ENCODE data around the gene GLRX3.
"Not testable (repeated sequence)": the region's sequence is repeated elsewhere in the genome, so short reads cannot be mapped to it uniquely, and the experiment has no call there.

The GLRX3 gene

GRCh38 chr10:130195746-130196294 lies 59.6 kb downstream of the GLRX3 start:
- Histone ChIP-seq H3K36me3 (ENCODE audit: control insufficient read depth in 4 of 4, insufficient read depth in 4 of 4, low read length in 3 of 4) (no peaks in the 10 kb centered on the region), H3K9me3 (ENCODE audit: control extremely low read depth in 1 of 5, control insufficient read depth in 4 of 5, insufficient read depth in 2 of 5, low read depth in 1 of 5, low read length in 4 of 5) (no peaks in the 10 kb centered on the region), H3K4me1 (ENCODE audit: control extremely low read depth in 1 of 4, control insufficient read depth in 4 of 4, insufficient read depth in 4 of 4, low read length in 3 of 4) (peaks cover 0 to 1% (median under 1%) of the 10 kb centered on the region in 4 experiments), H3K27me3 (replicated peaks in 2 of 5; ENCODE audit: control insufficient read depth in 4 of 5, insufficient read depth in 5 of 5, low read length in 4 of 5) (peaks cover 0 to 30% (median 8%) of the 10 kb centered on the region in 5 experiments), H3K4me3 (ENCODE audit: control insufficient read depth in 1 of 7, extremely low read depth in 1 of 7, insufficient read depth in 4 of 7, low read depth in 2 of 7, low read length in 6 of 7) (no peak overlapping the region), H3K27ac (ENCODE audit: insufficient read depth in 1 of 2, low read depth in 1 of 2, low read length in 2 of 2, poor library complexity in 1 of 2, severe bottlenecking in 2 of 2) (no peak overlapping the region)
- ChIA-PET POLR2A (no interaction called here), CTCF (no interaction called here)
- 91% methylated on average over 7 of the region's 10 CpGs for WGBS (ENCODE audit: insufficient coverage)
- no peak for DNase-seq

DNA sequence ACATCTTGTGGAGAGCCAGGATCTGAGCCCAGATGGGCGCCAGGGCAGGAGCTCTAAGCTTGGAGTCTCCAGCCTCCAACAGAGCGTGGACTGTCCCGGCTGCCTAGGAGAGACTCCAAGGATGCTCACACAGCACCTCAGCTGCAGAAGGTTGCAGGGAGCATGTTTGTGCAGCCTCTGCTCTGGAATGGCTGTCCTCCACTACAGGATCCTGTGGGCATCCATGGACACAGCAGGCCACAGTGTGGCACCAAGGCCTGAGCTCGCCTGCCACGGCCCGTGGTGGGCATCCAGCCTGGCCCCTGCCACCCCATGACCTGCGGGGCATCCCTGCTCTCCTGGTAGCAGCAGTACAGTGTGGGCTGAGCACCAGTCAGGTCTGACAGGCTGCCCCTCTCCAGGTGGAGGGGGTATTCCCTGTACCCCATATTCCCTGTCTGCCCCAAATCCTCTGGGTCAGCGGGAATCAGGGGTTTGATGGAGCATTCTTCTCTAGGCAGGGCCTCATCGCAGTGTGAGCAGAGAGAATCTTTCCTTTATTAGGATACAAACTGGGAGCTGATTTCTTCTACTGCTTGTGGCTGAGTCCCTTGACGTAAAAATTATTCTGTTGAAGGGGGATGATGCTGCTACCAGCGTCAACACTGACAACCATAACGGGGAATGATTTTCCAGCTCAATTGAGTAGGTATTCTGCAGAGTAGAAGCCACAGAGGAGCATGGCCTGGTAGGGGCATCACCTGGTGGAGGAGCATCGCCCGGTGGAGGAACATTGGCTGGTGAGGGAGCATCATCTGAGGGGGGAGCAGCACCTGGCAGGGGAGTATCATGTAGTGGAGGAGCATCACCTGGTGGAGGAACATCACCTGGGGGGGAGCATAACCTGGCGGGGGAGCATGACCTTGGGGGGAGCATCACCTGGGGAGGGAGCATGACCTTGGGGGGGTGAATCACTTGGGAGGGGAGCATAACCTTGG lies 60.6 kb downstream of the GLRX3 start:
- POLR2A ChIA-PET = no interaction called here
- H3K4me3 ChIP-seq (ENCODE audit: control insufficient read depth in 1 of 7, extremely low read depth in 1 of 7, insufficient read depth in 4 of 7, low read depth in 2 of 7, low read length in 6 of 7) = no peak overlapping the region
- CTCF ChIA-PET = no interaction called here
- H3K9me3 ChIP-seq (ENCODE audit: control extremely low read depth in 1 of 5, control insufficient read depth in 4 of 5, insufficient read depth in 2 of 5, low read depth in 1 of 5, low read length in 4 of 5) = no peaks in the 10 kb centered on the region
- WGBS (ENCODE audit: insufficient coverage) = 98% methylated on average over 14 of the region's 15 CpGs
- H3K4me1 ChIP-seq (ENCODE audit: control extremely low read depth in 1 of 4, control insufficient read depth in 4 of 4, insufficient read depth in 4 of 4, low read length in 3 of 4) = no peaks in the 10 kb centered on the region
- H3K27me3 ChIP-seq (replicated peaks in 2 of 5; ENCODE audit: control insufficient read depth in 4 of 5, insufficient read depth in 5 of 5, low read length in 4 of 5) = peaks cover 0 to 25% (median 0%) of the 10 kb centered on the region in 5 experiments
- no peaks in the 10 kb centered on the region for H3K36me3 ChIP-seq (ENCODE audit: control insufficient read depth in 4 of 4, insufficient read depth in 4 of 4, low read length in 3 of 4)
- no peak for DNase-seq
- H3K27ac ChIP-seq (ENCODE audit: insufficient read depth in 1 of 2, low read depth in 1 of 2, low read length in 2 of 2, poor library complexity in 1 of 2, severe bottlenecking in 2 of 2) = no peak overlapping the region

DNA sequence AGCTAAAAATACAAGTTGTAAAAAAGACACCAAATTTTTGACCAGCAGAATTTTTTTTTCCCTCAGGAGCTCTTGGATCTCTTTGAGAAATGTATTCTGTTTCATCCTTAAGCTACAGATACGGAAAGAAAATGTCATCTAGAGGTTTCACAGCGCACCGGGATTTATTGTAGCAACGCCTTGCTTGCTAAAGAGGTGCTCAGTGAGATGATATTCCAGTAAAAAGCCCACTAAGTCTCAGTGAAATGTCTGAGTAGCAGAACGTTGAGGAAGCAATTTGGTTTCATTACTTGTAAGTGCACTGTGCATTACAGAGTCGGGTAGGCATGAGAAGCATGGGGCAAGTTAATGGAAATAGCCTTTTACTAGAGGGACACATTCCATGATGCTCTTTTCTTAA lies 62.5 kb downstream of the GLRX3 start:
- 96% methylated on average over 4 of the region's 6 CpGs for WGBS (ENCODE audit: insufficient coverage)
- H3K27me3 ChIP-seq (replicated peaks in 2 of 5; ENCODE audit: control insufficient read depth in 4 of 5, insufficient read depth in 5 of 5, low read length in 4 of 5) = peaks cover 0 to 23% (median 0%) of the 10 kb centered on the region in 5 experiments
- DNase-seq = no peak
- H3K4me3 ChIP-seq (ENCODE audit: control insufficient read depth in 1 of 7, extremely low read depth in 1 of 7, insufficient read depth in 4 of 7, low read depth in 2 of 7, low read length in 6 of 7) = no peak overlapping the region
- no peaks in the 10 kb centered on the region for H3K36me3 ChIP-seq (ENCODE audit: control insufficient read depth in 4 of 4, insufficient read depth in 4 of 4, low read length in 3 of 4)
- ChIA-PET POLR2A (no interaction called here), CTCF (no interaction called here)
- H3K9me3 ChIP-seq (ENCODE audit: control extremely low read depth in 1 of 5, control insufficient read depth in 4 of 5, insufficient read depth in 2 of 5, low read depth in 1 of 5, low read length in 4 of 5) = no peaks in the 10 kb centered on the region
- no peak overlapping the region for H3K27ac ChIP-seq (ENCODE audit: insufficient read depth in 1 of 2, low read depth in 1 of 2, low read length in 2 of 2, poor library complexity in 1 of 2, severe bottlenecking in 2 of 2)
- H3K4me1 ChIP-seq (ENCODE audit: control extremely low read depth in 1 of 4, control insufficient read depth in 4 of 4, insufficient read depth in 4 of 4, low read length in 3 of 4) = no peaks in the 10 kb centered on the region

- no peak for DNase-seq
- peaks cover 0 to 23% (median 1%) of the 10 kb centered on the region in 5 experiments for H3K27me3 ChIP-seq (replicated peaks in 2 of 5; ENCODE audit: control insufficient read depth in 4 of 5, insufficient read depth in 5 of 5, low read length in 4 of 5)
- no peaks in the 10 kb centered on the region for H3K9me3 ChIP-seq (ENCODE audit: control extremely low read depth in 1 of 5, control insufficient read depth in 4 of 5, insufficient read depth in 2 of 5, low read depth in 1 of 5, low read length in 4 of 5)
- WGBS (ENCODE audit: insufficient coverage) = 87% methylated on average over 22 of the region's 26 CpGs
- no peak overlapping the region for H3K4me3 ChIP-seq (ENCODE audit: control insufficient read depth in 1 of 7, extremely low read depth in 1 of 7, insufficient read depth in 4 of 7, low read depth in 2 of 7, low read length in 6 of 7)
- H3K4me1 ChIP-seq (ENCODE audit: control extremely low read depth in 1 of 4, control insufficient read depth in 4 of 4, insufficient read depth in 4 of 4, low read length in 3 of 4) = no peaks in the 10 kb centered on the region
- POLR2A ChIA-PET = no interaction called here
- no peaks in the 10 kb centered on the region for H3K36me3 ChIP-seq (ENCODE audit: control insufficient read depth in 4 of 4, insufficient read depth in 4 of 4, low read length in 3 of 4)
- no peak overlapping the region for H3K27ac ChIP-seq (ENCODE audit: insufficient read depth in 1 of 2, low read depth in 1 of 2, low read length in 2 of 2, poor library complexity in 1 of 2, severe bottlenecking in 2 of 2)
- CTCF ChIA-PET = interaction anchor here (1.4 kb wide), 1 partner anchor 10 kb away, joined by 3 read pairs; no protein-coding TSS in a partner anchor
Observed at GRCh38 chr10:130200179-130201042, 64.2 kb downstream of the GLRX3 start.

GRCh38 chr10:130201043-130201380 lies 64.8 kb downstream of the GLRX3 start:
- WGBS (ENCODE audit: insufficient coverage) = 96% methylated on average over 7 of the region's 8 CpGs
- Histone ChIP-seq H3K27me3 (replicated peaks in 2 of 5; ENCODE audit: control insufficient read depth in 4 of 5, insufficient read depth in 5 of 5, low read length in 4 of 5) (peaks cover 0 to 23% (median 1%) of the 10 kb centered on the region in 5 experiments), H3K27ac (ENCODE audit: insufficient read depth in 1 of 2, low read depth in 1 of 2, low read length in 2 of 2, poor library complexity in 1 of 2, severe bottlenecking in 2 of 2) (no peak overlapping the region), H3K36me3 (ENCODE audit: control insufficient read depth in 4 of 4, insufficient read depth in 4 of 4, low read length in 3 of 4) (no peaks in the 10 kb centered on the region), H3K4me1 (ENCODE audit: control extremely low read depth in 1 of 4, control insufficient read depth in 4 of 4, insufficient read depth in 4 of 4, low read length in 3 of 4) (no peaks in the 10 kb centered on the region), H3K4me3 (ENCODE audit: control insufficient read depth in 1 of 7, extremely low read depth in 1 of 7, insufficient read depth in 4 of 7, low read depth in 2 of 7, low read length in 6 of 7) (no peak overlapping the region), H3K9me3 (ENCODE audit: control extremely low read depth in 1 of 5, control insufficient read depth in 4 of 5, insufficient read depth in 2 of 5, low read depth in 1 of 5, low read length in 4 of 5) (no peaks in the 10 kb centered on the region)
- ChIA-PET CTCF (interaction anchor here (1.4 kb wide), 1 partner anchor 10 kb away, joined by 3 read pairs; no protein-coding TSS in a partner anchor), POLR2A (no interaction called here)
- no peak for DNase-seq

- POLR2A ChIA-PET; CTCF ChIA-PET; H3K9me3 ChIP-seq (ENCODE audit: control extremely low read depth in 1 of 5, control insufficient read depth in 4 of 5, insufficient read depth in 2 of 5, low read depth in 1 of 5, low read length in 4 of 5); H3K27ac ChIP-seq (ENCODE audit: insufficient read depth in 1 of 2, low read depth in 1 of 2, low read length in 2 of 2, poor library complexity in 1 of 2, severe bottlenecking in 2 of 2); H3K36me3 ChIP-seq (ENCODE audit: control insufficient read depth in 4 of 4, insufficient read depth in 4 of 4, low read length in 3 of 4); DNase-seq; H3K4me3 ChIP-seq (ENCODE audit: control insufficient read depth in 1 of 7, extremely low read depth in 1 of 7, insufficient read depth in 4 of 7, low read depth in 2 of 7, low read length in 6 of 7); H3K4me1 ChIP-seq (ENCODE audit: control extremely low read depth in 1 of 4, control insufficient read depth in 4 of 4, insufficient read depth in 4 of 4, low read length in 3 of 4): not testable (repeated sequence)
- 100% methylated on average over 1 of the region's 4 CpGs for WGBS (ENCODE audit: insufficient coverage)
- H3K27me3 ChIP-seq (replicated peaks in 2 of 5; ENCODE audit: control insufficient read depth in 4 of 5, insufficient read depth in 5 of 5, low read length in 4 of 5) = peaks cover 0 to 23% (median 1%) of the 10 kb centered on the region in 5 experiments
Observed at GRCh38 chr10:130202150-130202549, 66.0 kb downstream of the GLRX3 start.

All from common myeloid progenitor, CD34-positive (primary cell).